Anterior cingulate cortex (tissue), 58 donors: ENCODE measurements around the gene CNTN4.
"Not testable (repeated sequence)": the region's sequence is repeated elsewhere in the genome, so short reads cannot be mapped to it uniquely, and the experiment has no call there.

ENCODE experiments used
- DNase-seq, 58 donors: peaks; one replicate each; lab custom pipeline; 2025; lab: John Stamatoyannopoulos, UW

Gene CNTN4

GRCh38 chr3:2993130-2993529 lies 894.5 kb downstream of the CNTN4 start:
- not testable (repeated sequence) for DNase-seq

GRCh38 chr3:2993736-2994135 lies 895.1 kb downstream of the CNTN4 start:
- DNase-seq, result no peak

GRCh38 chr3:2995195-2995594 lies 896.5 kb downstream of the CNTN4 start:
- no peak for DNase-seq

- peak in 1 of 58 donors; percentile 6 for DNase-seq
Measured at GRCh38 chr3:3005146-3005744, 906.6 kb downstream of the CNTN4 start.

- no peak for DNase-seq
Measured at GRCh38 chr3:3013317-3014052, 914.8 kb downstream of the CNTN4 start.

GRCh38 chr3:3015185-3016089 lies 916.8 kb downstream of the CNTN4 start:
- peak in 13 of 58 donors; percentile 1 to 60 (median 3) for DNase-seq

- DNase-seq, result no peak
Measured at GRCh38 chr3:3016226-3016625, 917.6 kb downstream of the CNTN4 start.

GRCh38 chr3:3020209-3020608 lies 921.5 kb downstream of the CNTN4 start:
- DNase-seq, result no peak

- no peak for DNase-seq
Measured at GRCh38 chr3:3023111-3023745, 924.6 kb downstream of the CNTN4 start.

GRCh38 chr3:3027976-3028567 lies 929.4 kb downstream of the CNTN4 start:
- no peak for DNase-seq

- DNase-seq, result no peak
Measured at GRCh38 chr3:3031326-3031725, 932.7 kb downstream of the CNTN4 start.

GRCh38 chr3:3037156-3037555 lies 938.5 kb downstream of the CNTN4 start:
- no peak for DNase-seq

- peak in 1 of 58 donors; percentile 1 for DNase-seq
Measured at GRCh38 chr3:3038201-3038991, 939.7 kb downstream of the CNTN4 start.

GRCh38 chr3:3053974-3054373 lies 955.3 kb downstream of the CNTN4 start:
- peak in 1 of 58 donors; percentile 29 for DNase-seq

GRCh38 chr3:3059645-3060044 lies 961.0 kb downstream of the CNTN4 start:
- DNase-seq, result no peak

GRCh38 chr3:3064297-3064696 lies 965.6 kb downstream of the CNTN4 start:
- DNase-seq, result no peak

GRCh38 chr3:3065876-3066275 lies 967.2 kb downstream of the CNTN4 start:
- DNase-seq, result peak in 1 of 58 donors; percentile 20

GRCh38 chr3:3066378-3066777 lies 967.7 kb downstream of the CNTN4 start:
- DNase-seq, result no peak

GRCh38 chr3:3066910-3067309 lies 968.2 kb downstream of the CNTN4 start:
- DNase-seq, result no peak
